ENCODE measurements around the gene NDE1.

GRCh38 chr16:15737140-15737644 lies 87.1 kb downstream of the NDE1 start:
- TF ChIP-seq RCOR1 (IDR thresholded peaks at IDR 0.05; ENCODE audit: low read depth, low read length) (no peak), CTCF (IDR thresholded peaks at IDR 0.05) (no peak), EHMT2 (IDR thresholded peaks at IDR 0.05; ENCODE audit: low read depth) (no peak), POLR2A (IDR thresholded peaks at IDR 0.05; ENCODE audit: low read length) (no peak), RFX5 (IDR thresholded peaks at IDR 0.05) (no peak), NR3C1 (IDR thresholded peaks at IDR 0.05) (no peak), EP300 (IDR thresholded peaks at IDR 0.05) (no peak), JUN (IDR thresholded peaks at IDR 0.05) (no peak), KDM1A (IDR thresholded peaks at IDR 0.05; ENCODE audit: low read depth) (no peak), ESRRA (IDR thresholded peaks at IDR 0.05; ENCODE audit: borderline replicate concordance, low read length) (no peak), REST (IDR thresholded peaks at IDR 0.05) (no peak), CBX8 (IDR thresholded peaks at IDR 0.05) (no peak), ZFP36 (IDR thresholded peaks at IDR 0.05; ENCODE audit: borderline replicate concordance, partially characterized antibody) (no peak), FOSL2 (IDR thresholded peaks at IDR 0.05) (no peak), FOSL2 (CRISPR knock-in tag; IDR thresholded peaks at IDR 0.05) (no peak)

Measured in A549 (cell line).